Gastrocnemius medialis (tissue), 4 donors: Measurements from ENCODE around the gene NFS1. TPM values are rescaled to one million over a fixed set of nuclear protein-coding genes. Genes with fewer than 3 reads are reported as not detected.
"Not testable (repeated sequence)": the region's sequence is repeated elsewhere in the genome, so short reads cannot be mapped to it uniquely, and the experiment has no call there.

Source experiments
- ATAC-seq, 2 donors: fragments of 150-250 bp; one replicate each; pipeline ENCODE4 v1.9.1; 2016
- DNase-seq, 2 donors: peaks; one replicate each; pipeline ENCODE4 v3.0.0-alpha.2; 2019
- H3K27ac ChIP-seq, 4 donors: fragments of 200-600 bp; sonication (generic); 1 replicate in 1 of 4; 2 replicates in 3 of 4; pipeline ENCODE4 v1.5.1; 2016 to 2018; ENCODE audit warnings: mild to moderate bottlenecking in 2 of 4, moderate library complexity in 1 of 4
- H3K27me3 ChIP-seq, 3 donors: fragments of 200-600 bp; sonication (generic) in 2 of 3; 1 replicate in 1 of 3; 2 replicates in 2 of 3; pipeline versions ENCODE4 v1.5.1 to v1.6.0; 2016 to 2019; ENCODE audit warnings: mild to moderate bottlenecking in 1 of 3, moderate library complexity in 1 of 3
- H3K36me3 ChIP-seq, 2 donors: fragments of 200-600 bp; sonication (generic) in 1 of 2; one replicate each; pipeline ENCODE4 v1.5.1; 2017 to 2018
- H3K4me1 ChIP-seq, 2 donors: fragments of 200-600 bp; sonication (generic) in 1 of 2; one replicate each; pipeline ENCODE4 v1.5.1; 2016 to 2017; ENCODE audit warnings: mild to moderate bottlenecking in 2 of 2
- H3K4me3 ChIP-seq, 4 donors: fragments of 200-600 bp; sonication (generic) in 3 of 4; 1 replicate in 1 of 4; 2 replicates in 3 of 4; pipeline ENCODE4 v1.5.1; 2016 to 2019; ENCODE audit warnings: mild to moderate bottlenecking in 2 of 4
- H3K9me3 ChIP-seq, 3 donors: fragments of 200-600 bp; sonication (generic) in 2 of 3; 1 replicate in 1 of 3; 2 replicates in 2 of 3; pipeline ENCODE4 v1.5.1; 2016 to 2019
- CTCF ChIP-seq, 5 experiments: fragments of 450-650 bp in 3 of 5; fragments of 200-600 bp in 2 of 5; sonication (generic) in 2 of 5; IDR thresholded peaks in 4 of 5; conservative IDR thresholded peaks in 1 of 5; 1 replicate in 4 of 5; 2 replicates in 1 of 5; pipeline ENCODE4 v1.5.1; 2016 to 2019; ENCODE audit warnings: antibody characterized with exemption in 5 of 5, mild to moderate bottlenecking in 3 of 5, moderate library complexity in 3 of 5
- POLR2A ChIP-seq, 2 donors: fragments of 450-650 bp; IDR thresholded peaks; one replicate each; pipeline ENCODE4 v1.6.1; 2017; ENCODE audit warnings: antibody characterized with exemption in 2 of 2, mild to moderate bottlenecking in 2 of 2, moderate library complexity in 2 of 2
- in situ Hi-C, 4 donors: fragments of 200-750 bp; cut with MboI; loops; one replicate each; pipeline versions ENCODE4 v1.15.0 to v1.8.0; 2017; ENCODE audit warnings: low sequenced_read_pairs in 4 of 4
- intact Hi-C: fragments of 100-400 bp; cut with DNase I; formaldehyde crosslinking; loops from one replicate; pipeline ENCODE4 v1.15.1; 2023; ENCODE audit warnings: low total_unique reads
- total RNA-seq, 4 donors: library from RNA; depleted of rRNA; stranded (reverse); fragments of >200 nt; gene quantifications; one replicate each; pipeline versions ENCODE4 v1.1.0 to v1.2.3, GENCODE V29; 2016

NFS1 gene
- total RNA-seq, 4 donors from 2014 or later: 31.5 to 85.8 (median 37.2) TPM

GRCh38 chr20:35697696-35698297 lies 1.4 kb downstream of the NFS1 start:
- Histone ChIP-seq H3K9me3 (no peaks in the 10 kb centered on the region), H3K27me3 (no peaks in the 10 kb centered on the region), H3K4me1 (peaks cover 28 to 33% of the 10 kb centered on the region in 2 donors), H3K36me3 (peaks cover 0 to 50% of the 10 kb centered on the region in 2 donors), H3K4me3 (peak overlapping the region; percentile 85 to 95 (median 92)), H3K27ac (peak overlapping the region in 3 of 4 donors; percentile 88 to 97 (median 94))
- TF ChIP-seq CTCF (IDR thresholded peaks at IDR 0.05 in 4 of 5, conservative IDR thresholded peaks at IDR 0.05 in 1 of 5) (no peak), POLR2A (IDR thresholded peaks at IDR 0.05) (no peak)
- DNase-seq: no peak
- ATAC-seq: no peak
- intact Hi-C loops (loop anchor here (1.0 kb wide), 1 partner anchor 187 kb away; no protein-coding TSS in a partner anchor), in situ Hi-C loops (no loop called here)

GRCh38 chr20:35695978-35696377 lies 3.2 kb downstream of the NFS1 start:
- intact Hi-C loops (no loop called here), in situ Hi-C loops (no loop called here)
- TF ChIP-seq CTCF (IDR thresholded peaks at IDR 0.05 in 4 of 5, conservative IDR thresholded peaks at IDR 0.05 in 1 of 5): no peak
- TF ChIP-seq POLR2A (IDR thresholded peaks at IDR 0.05): no peak
- H3K4me1 ChIP-seq: peaks cover 24 to 25% of the 10 kb centered on the region in 2 donors
- DNase-seq (no peak), ATAC-seq (no peak)
- H3K9me3 ChIP-seq: no peaks in the 10 kb centered on the region
- no peak overlapping the region for H3K4me3 ChIP-seq
- H3K27me3 ChIP-seq: no peaks in the 10 kb centered on the region
- peaks cover 0 to 50% of the 10 kb centered on the region in 2 donors for H3K36me3 ChIP-seq
- no peak overlapping the region for H3K27ac ChIP-seq

- TF ChIP-seq CTCF (IDR thresholded peaks at IDR 0.05 in 4 of 5, conservative IDR thresholded peaks at IDR 0.05 in 1 of 5) (no peak), POLR2A (IDR thresholded peaks at IDR 0.05) (no peak)
- no peak for DNase-seq
- Histone ChIP-seq H3K9me3 (no peaks in the 10 kb centered on the region), H3K4me1 (peaks cover 18 to 19% of the 10 kb centered on the region in 2 donors), H3K4me3 (no peak overlapping the region), H3K36me3 (peaks cover 0 to 57% of the 10 kb centered on the region in 2 donors), H3K27ac (no peak overlapping the region), H3K27me3 (no peaks in the 10 kb centered on the region)
- intact Hi-C loops: no loop called here
- ATAC-seq: no peak
- in situ Hi-C loops: no loop called here
Measured at GRCh38 chr20:35695245-35695749, 3.9 kb downstream of the NFS1 start.

GRCh38 chr20:35690265-35690664 lies 8.9 kb downstream of the NFS1 start:
- Histone ChIP-seq H3K27ac (no peak overlapping the region), H3K27me3 (no peaks in the 10 kb centered on the region), H3K4me1 (no peaks in the 10 kb centered on the region), H3K4me3 (no peak overlapping the region), H3K9me3 (no peaks in the 10 kb centered on the region), H3K36me3 (peaks cover 0 to 79% of the 10 kb centered on the region in 2 donors)
- in situ Hi-C loops: no loop called here
- TF ChIP-seq CTCF (IDR thresholded peaks at IDR 0.05 in 4 of 5, conservative IDR thresholded peaks at IDR 0.05 in 1 of 5) (no peak), POLR2A (IDR thresholded peaks at IDR 0.05) (no peak)
- DNase-seq (no peak), ATAC-seq (no peak)
- intact Hi-C loops: no loop called here

GRCh38 chr20:35686872-35687271 lies 12.3 kb downstream of the NFS1 start:
- ATAC-seq, H3K4me1 ChIP-seq, H3K4me3 ChIP-seq, H3K9me3 ChIP-seq, H3K27me3 ChIP-seq, intact Hi-C loops, in situ Hi-C loops, H3K27ac ChIP-seq, DNase-seq: not testable (repeated sequence)
- H3K36me3 ChIP-seq: peaks cover 0 to 55% of the 10 kb centered on the region in 2 donors

- intact Hi-C loops, H3K9me3 ChIP-seq, H3K4me3 ChIP-seq, H3K27me3 ChIP-seq, H3K27ac ChIP-seq, H3K4me1 ChIP-seq, in situ Hi-C loops, ATAC-seq, DNase-seq: not testable (repeated sequence)
- H3K36me3 ChIP-seq: peaks cover 0 to 49% of the 10 kb centered on the region in 2 donors
Measured at GRCh38 chr20:35685368-35685767, 13.8 kb downstream of the NFS1 start.
